Esophagus squamous epithelium (tissue), 5 donors: Measurements from ENCODE around the gene ERICH6. TPM values are rescaled to one million over a fixed set of nuclear protein-coding genes. Genes with fewer than 3 reads are reported as not detected.
A peak's percentile ranks its signal among the peaks of the same experiment; 100 is the strongest.

Experiments
- DNase-seq: peaks from one replicate; lab custom pipeline; 2025; lab: John Stamatoyannopoulos, UW
- H3K27ac ChIP-seq, 4 donors: fragments of 200-600 bp; sonication (generic); one replicate each; pipeline ENCODE4 v1.5.1; 2016 to 2019; ENCODE audit warnings: mild to moderate bottlenecking in 1 of 4
- H3K27me3 ChIP-seq, 4 donors: fragments of 200-600 bp; sonication (generic); 1 replicate in 3 of 4; 2 replicates in 1 of 4; pipeline versions ENCODE4 v1.5.1 to v1.6.0; 2017 to 2021; ENCODE audit warnings: antibody characterized with exemption in 1 of 4
- H3K36me3 ChIP-seq, 3 donors: fragments of 200-600 bp; sonication (generic); one replicate each; pipeline ENCODE4 v1.5.1; 2016 to 2019
- H3K4me1 ChIP-seq, 3 donors: fragments of 200-600 bp; sonication (generic); one replicate each; pipeline ENCODE4 v1.5.1; 2017 to 2019
- H3K4me3 ChIP-seq, 4 donors: fragments of 200-600 bp; sonication (generic); 1 replicate in 3 of 4; 2 replicates in 1 of 4; pipeline ENCODE4 v1.5.1; 2016 to 2019; ENCODE audit warnings: mild to moderate bottlenecking in 2 of 4, moderate library complexity in 1 of 4
- H3K9me3 ChIP-seq, 3 donors: fragments of 200-600 bp; sonication (generic); one replicate each; pipeline ENCODE4 v1.5.1; 2016 to 2019
- CTCF ChIP-seq, 6 experiments: fragments of 450-650 bp in 4 of 6; fragments of 200-600 bp in 2 of 6; sonication (generic) in 2 of 6; IDR thresholded peaks; one replicate each; pipeline ENCODE4 v1.5.1; 2016 to 2019; ENCODE audit warnings: antibody characterized with exemption in 6 of 6, mild to moderate bottlenecking in 4 of 6, moderate library complexity in 4 of 6
- POLR2A ChIP-seq, 4 donors: fragments of 450-650 bp; IDR thresholded peaks; one replicate each; pipeline ENCODE4 v1.6.1; 2017; ENCODE audit warnings: antibody characterized with exemption in 4 of 4, mild to moderate bottlenecking in 4 of 4, moderate library complexity in 3 of 4
- WGBS, 2 donors: methylation state at CpG; one replicate each; pipeline ENCODE4 v1.1.5; 2018; 5-methylcytosine and 5-hydroxymethylcytosine counted together
- intact Hi-C: fragments of 100-400 bp; cut with DNase I; formaldehyde crosslinking; loops from one replicate; pipeline ENCODE4 v1.15.0; 2022
- total RNA-seq, 4 donors: library from RNA; depleted of rRNA; stranded (reverse); fragments of >200 nt; gene quantifications; one replicate each; pipeline ENCODE4 v1.1.0, GENCODE V29; 2016
- donor health status: DM: yes; HTN: yes; CAD: no.

Gene ERICH6
- total RNA-seq: not detected

DNA sequence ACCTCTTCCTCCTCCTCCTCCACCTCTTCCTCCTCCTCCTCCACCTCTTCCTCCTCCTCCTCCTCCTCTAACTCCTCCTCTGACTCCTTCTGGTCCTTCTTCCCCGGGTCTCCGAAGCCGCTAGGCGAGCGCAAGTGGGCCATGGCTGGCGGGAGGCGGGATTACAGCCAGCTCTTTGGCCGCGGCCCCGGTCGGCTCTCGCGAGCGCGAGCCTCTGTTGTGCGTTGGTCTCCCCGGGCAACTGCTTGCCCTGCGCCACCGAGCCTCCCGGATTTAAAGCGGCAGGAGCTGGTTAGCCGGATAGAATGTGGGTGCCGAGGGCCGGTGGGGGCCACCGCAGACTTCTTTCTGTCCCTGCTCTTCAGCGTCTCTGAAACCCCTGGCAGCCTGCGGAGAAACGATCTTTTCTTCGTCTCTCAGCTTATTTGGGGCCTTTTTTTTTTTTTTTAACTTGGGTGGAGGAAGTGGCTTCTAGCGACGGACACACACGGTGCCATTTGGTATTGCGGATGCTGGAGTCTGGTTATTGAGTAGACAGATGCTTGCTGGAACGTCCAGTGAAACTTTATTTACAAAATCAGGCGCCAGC lies at the start of gene ERICH6:
Gene ERICH6 (minus strand): TSS at position 165 of the 589 bp plus-strand sequence. CDS start 22 bp downstream, at position 143.
- 0 to 1% methylated on average over 19 to 30 of the region's 35 CpGs for WGBS, 2 donors
- intact Hi-C loops: no loop called here
- H3K4me3 ChIP-seq: peak within 1 kb of the TSS; percentile 43 to 78 (median 66)
- DNase-seq: peak; percentile 58
- H3K27ac ChIP-seq: peak within 1 kb of the TSS; percentile 67 to 89 (median 84)
- peaks cover 0 to 16% (median 7%) of the 10 kb centered on the region in 3 donors for H3K4me1 ChIP-seq
- no peaks in the 10 kb centered on the region for H3K27me3 ChIP-seq
- no peaks in the 10 kb centered on the region for H3K9me3 ChIP-seq
- TF ChIP-seq POLR2A (IDR thresholded peaks at IDR 0.05): peak in 1 of 4 donors; percentile 43
- peak in 4 of 6 experiments; percentile 24 to 32 (median 30) for TF ChIP-seq CTCF (IDR thresholded peaks at IDR 0.05)
- no peaks in the 10 kb centered on the region for H3K36me3 ChIP-seq

DNA sequence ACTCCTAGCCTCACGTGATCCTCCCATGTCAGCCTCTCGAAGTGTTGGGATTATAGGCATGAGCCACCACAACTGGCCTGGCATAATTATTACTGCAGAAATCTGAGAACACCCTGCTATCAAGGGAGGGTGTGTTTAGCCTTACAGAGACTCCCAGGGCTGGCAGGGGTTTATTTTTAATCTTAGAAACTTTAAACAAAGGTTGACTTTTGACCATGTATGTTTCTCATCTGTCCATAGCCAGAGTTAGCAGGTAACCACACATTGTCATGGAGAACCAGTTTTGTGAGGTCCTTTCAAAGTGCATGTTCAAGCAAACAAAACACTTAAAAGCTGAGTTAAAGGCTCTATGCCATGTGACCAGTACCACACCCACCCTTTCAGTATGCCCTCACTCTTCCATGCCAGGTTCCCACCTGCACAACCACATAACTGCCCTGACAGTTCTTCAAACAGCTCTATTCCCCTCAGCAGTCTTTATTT lies 48.1 kb upstream of the ERICH6 start:
- Histone ChIP-seq H3K36me3 (peaks cover 0 to 23% (median 0%) of the 10 kb centered on the region in 3 donors), H3K4me1 (peaks cover 21 to 100% (median 40%) of the 10 kb centered on the region in 3 donors), H3K27ac (peak overlapping the region; percentile 73 to 90 (median 83)), H3K27me3 (no peaks in the 10 kb centered on the region), H3K9me3 (no peaks in the 10 kb centered on the region), H3K4me3 (no peak overlapping the region)
- intact Hi-C loops: no loop called here
- 11 to 20% methylated on average over 2 of the region's 2 CpGs for WGBS, 2 donors
- TF ChIP-seq POLR2A (IDR thresholded peaks at IDR 0.05) (no peak), CTCF (IDR thresholded peaks at IDR 0.05) (no peak)
- DNase-seq: no peak

- DNase-seq: no peak
- TF ChIP-seq POLR2A (IDR thresholded peaks at IDR 0.05): no peak
- no peak for TF ChIP-seq CTCF (IDR thresholded peaks at IDR 0.05)
- Histone ChIP-seq H3K4me3 (no peak overlapping the region), H3K27me3 (no peaks in the 10 kb centered on the region), H3K27ac (peak overlapping the region in 1 of 4 donors; percentile 71), H3K4me1 (peaks cover 39 to 100% (median 62%) of the 10 kb centered on the region in 3 donors), H3K36me3 (peaks cover 0 to 14% (median 0%) of the 10 kb centered on the region in 3 donors), H3K9me3 (no peaks in the 10 kb centered on the region)
- WGBS, 2 donors: 68 to 70% methylated on average over 6 of the region's 6 CpGs
- intact Hi-C loops: no loop called here
These were observed 45.5 kb upstream of the ERICH6 start for GRCh38 chr3:150749255-150749654.

DNA sequence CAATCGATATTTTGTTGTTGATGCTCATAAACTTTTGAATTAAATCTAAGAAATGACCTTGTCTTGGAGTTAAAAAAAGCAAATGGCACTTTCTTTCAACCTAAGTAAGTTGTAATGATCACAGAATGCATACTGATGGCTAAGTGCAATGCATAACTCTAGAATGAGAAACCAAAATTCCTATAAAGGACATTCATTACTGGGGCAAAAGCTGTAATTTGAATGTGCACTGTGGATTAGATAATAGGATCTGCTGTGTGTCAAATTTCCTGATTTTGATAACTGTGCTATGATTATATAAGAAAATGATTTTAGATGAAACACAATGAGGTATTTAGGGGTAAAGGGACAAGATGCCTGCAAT lies 44.9 kb upstream of the ERICH6 start:
- H3K27me3 ChIP-seq: no peaks in the 10 kb centered on the region
- H3K9me3 ChIP-seq: no peaks in the 10 kb centered on the region
- H3K4me1 ChIP-seq: peaks cover 44 to 100% (median 65%) of the 10 kb centered on the region in 3 donors
- WGBS, 2 donors: 52 to 85% methylated on average over 1 of the region's 1 CpG
- DNase-seq: no peak
- TF ChIP-seq CTCF (IDR thresholded peaks at IDR 0.05): no peak
- TF ChIP-seq POLR2A (IDR thresholded peaks at IDR 0.05): no peak
- no peak overlapping the region for H3K4me3 ChIP-seq
- peaks cover 0 to 12% (median 0%) of the 10 kb centered on the region in 3 donors for H3K36me3 ChIP-seq
- intact Hi-C loops: no loop called here
- peak overlapping the region in 1 of 4 donors; percentile 71 for H3K27ac ChIP-seq

- DNase-seq: no peak
- Histone ChIP-seq H3K4me1 (peaks cover 50 to 100% (median 70%) of the 10 kb centered on the region in 3 donors), H3K27ac (peak overlapping the region in 3 of 4 donors; percentile 53 to 79 (median 71)), H3K27me3 (no peaks in the 10 kb centered on the region), H3K36me3 (peaks cover 0 to 6% (median 0%) of the 10 kb centered on the region in 3 donors), H3K4me3 (no peak overlapping the region), H3K9me3 (no peaks in the 10 kb centered on the region)
- no peak for TF ChIP-seq POLR2A (IDR thresholded peaks at IDR 0.05)
- TF ChIP-seq CTCF (IDR thresholded peaks at IDR 0.05): no peak
- intact Hi-C loops: no loop called here
- WGBS, 2 donors: 76 to 85% methylated on average over 5 of the region's 5 CpGs
These were observed 44.4 kb upstream of the ERICH6 start for GRCh38 chr3:150747886-150748683.
